ENCODE results near the gene CARD14.

The CARD14 gene

DNA sequence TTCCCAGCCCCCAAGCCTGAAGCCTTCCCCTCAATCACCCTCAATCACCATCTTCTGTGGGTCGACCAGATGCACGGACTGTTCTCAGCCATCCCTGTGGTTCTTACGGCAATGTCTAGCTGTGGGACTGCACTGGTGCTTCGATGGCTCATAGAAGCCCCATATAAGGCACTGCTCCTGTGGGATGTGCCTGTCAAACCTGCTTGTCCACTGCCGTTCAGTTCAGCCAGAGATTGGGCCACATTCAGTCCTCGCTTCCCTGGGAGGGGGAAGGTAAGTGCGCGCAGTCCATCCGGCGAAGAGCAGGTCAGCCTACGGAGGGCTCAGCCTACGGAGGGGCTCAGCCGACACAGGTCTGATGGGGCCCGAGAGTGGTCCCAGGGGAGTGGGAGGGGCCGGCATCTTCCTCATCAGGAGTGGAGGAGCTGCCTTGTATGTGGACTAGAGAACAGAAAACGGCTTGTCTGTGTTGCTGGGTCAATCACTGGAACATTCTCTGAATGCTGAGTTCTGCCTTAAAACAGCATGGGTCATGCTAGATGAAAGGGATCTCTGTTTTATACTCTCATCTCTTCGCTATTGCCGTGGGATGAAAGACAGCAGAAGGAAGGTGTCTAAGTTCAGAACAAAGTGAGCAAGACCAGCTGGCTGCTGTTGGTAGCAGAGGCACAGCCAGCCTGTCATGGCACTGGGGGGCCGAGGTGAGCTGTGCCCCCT is at the start of gene CARD14:
TSS of gene CARD14 (plus strand) at position 247 of the 717 bp plus-strand sequence. CDS start 11,409 bp downstream, outside the sequence.
- no peak for DNase-seq (ENCODE audit: low read depth in 2 of 2)

- DNase-seq (ENCODE audit: low read depth in 2 of 2), result no peak
These were observed 47.7 kb upstream of the CARD14 start for GRCh38 chr17:80122026-80122575.

DNA sequence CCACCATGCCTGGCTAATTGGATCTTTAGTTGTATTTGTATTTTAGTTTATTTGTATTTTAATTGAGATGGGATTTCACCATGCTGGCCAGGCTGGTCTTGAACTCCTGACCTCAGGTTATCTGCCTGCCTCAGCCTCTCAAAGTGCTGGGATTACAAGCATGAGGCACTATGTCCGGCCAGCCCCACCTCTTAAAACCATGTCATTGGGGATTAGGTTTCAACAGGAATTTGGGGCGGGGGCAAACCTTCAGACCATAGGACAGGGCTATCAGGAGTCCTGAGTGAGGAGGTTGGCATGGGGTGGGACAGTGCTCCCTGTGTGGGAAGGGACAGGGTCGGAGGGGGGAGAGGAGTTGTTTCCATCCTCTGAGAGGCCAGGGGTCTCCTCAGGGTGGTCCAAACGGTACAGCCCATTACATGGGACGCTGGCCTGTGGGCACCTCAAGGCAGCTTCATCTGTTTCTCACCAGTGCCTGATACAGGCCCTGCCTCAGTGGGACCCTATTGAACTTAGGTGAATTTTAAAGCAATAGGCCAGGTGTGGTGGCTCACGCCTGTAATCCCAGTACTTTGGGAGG is 46.8 kb upstream of the CARD14 start:
- DNase-seq (ENCODE audit: low read depth in 2 of 2), result no peak

DNA sequence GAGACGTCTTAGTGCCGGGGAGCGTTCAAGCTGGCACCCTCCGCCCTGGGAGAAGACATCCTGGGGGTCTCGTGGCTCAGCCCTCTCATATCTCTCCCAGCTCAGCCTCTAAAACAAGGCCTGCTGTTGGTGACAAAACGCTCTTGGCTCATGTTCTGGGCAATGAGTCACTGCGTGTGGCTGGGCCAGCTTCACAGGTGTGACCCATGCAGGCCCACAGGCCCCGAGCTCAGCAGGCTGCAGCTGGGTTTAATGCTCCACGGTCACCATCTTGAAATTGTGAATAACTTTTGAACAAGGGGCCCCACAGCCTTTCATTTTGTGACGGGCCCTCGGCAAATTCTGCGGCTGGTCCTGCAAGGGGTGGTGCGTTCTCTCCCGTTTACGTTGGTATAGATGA is 46.0 kb upstream of the CARD14 start:
- no peak for DNase-seq (ENCODE audit: low read depth in 2 of 2)

DNA sequence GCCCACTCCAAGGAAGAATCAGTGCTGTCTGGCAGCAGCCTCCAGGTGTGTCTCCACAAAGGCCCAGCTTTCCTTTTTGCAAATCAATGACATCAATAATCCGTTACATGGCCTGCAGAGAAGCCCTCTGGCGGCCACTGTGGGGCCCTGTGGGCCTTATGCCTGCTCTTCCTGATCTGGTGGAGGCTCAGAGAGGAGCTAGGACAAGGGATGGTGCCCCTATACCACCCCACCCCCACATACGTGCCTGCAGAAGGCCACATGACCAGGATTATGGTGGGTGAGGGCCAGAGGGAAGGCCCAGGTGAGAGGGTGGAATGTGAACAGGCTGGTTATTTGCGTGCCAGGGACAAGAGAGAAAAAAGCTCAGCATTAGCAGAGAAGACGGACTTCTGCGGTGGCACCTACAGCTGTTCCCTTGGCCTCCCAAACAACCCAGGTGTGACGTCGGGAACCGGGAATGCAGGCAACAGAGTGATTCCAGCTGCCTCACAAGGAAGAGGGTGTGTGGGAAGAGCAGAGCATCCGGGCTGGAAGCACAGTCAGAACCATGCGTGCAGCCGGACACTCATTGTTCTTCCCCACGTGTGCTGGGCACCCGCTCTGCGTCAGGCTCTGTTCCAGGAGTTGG is 45.4 kb upstream of the CARD14 start:
- no peak for DNase-seq (ENCODE audit: low read depth in 2 of 2)

- no peak for DNase-seq (ENCODE audit: low read depth in 2 of 2)
These were observed 44.0 kb upstream of the CARD14 start for GRCh38 chr17:80125656-80126448.

GRCh38 chr17:80126449-80126715 is 43.4 kb upstream of the CARD14 start:
- DNase-seq (ENCODE audit: low read depth in 2 of 2), result no peak

DNA sequence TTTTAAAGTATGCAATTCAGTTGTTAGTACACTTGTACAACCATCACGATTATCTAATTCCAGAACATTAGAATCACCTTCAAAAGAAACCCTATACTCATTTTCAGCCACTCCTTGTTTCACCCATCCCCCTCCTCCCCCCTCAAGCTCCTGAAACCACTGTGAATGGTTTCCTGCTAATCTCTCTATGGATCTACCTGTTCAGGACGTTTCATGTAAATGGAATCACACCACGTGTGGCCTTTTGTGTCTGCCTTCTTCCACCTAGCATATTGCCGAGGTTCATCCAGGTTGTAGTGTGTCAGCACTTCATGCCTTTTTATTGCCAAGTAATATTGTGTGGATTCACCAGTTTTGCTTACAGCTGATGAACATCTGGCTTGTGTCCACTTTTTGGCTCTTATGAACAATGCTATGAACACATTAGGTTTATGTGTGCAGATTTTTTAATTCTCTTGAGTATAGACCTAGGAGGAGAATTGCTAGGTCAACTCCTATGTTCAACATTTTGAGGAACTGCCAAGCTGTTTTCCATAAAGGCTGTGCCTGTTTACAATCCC is 40.7 kb upstream of the CARD14 start:
- DNase-seq (ENCODE audit: low read depth in 2 of 2), result no peak

DNA sequence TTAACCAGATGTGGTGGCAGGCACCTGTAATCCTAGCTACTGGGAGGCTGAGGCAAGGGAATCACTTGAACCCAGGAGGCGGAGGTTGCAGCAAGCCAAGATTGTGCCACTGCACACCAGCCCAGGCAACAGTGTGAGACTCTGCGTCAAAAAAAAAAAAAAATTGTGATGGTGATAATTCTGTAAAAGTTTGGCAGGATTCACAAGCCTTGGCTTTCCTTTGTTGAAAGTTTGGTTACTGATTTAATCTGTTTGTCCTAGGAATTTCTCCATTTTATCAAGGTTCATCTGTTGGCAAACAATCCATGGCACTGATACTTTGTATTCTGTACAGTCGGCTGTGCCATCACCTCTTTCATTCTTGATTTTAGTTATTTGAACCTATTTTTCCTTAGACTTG is 38.8 kb upstream of the CARD14 start:
- DNase-seq (ENCODE audit: low read depth in 2 of 2), result no peak

DNA sequence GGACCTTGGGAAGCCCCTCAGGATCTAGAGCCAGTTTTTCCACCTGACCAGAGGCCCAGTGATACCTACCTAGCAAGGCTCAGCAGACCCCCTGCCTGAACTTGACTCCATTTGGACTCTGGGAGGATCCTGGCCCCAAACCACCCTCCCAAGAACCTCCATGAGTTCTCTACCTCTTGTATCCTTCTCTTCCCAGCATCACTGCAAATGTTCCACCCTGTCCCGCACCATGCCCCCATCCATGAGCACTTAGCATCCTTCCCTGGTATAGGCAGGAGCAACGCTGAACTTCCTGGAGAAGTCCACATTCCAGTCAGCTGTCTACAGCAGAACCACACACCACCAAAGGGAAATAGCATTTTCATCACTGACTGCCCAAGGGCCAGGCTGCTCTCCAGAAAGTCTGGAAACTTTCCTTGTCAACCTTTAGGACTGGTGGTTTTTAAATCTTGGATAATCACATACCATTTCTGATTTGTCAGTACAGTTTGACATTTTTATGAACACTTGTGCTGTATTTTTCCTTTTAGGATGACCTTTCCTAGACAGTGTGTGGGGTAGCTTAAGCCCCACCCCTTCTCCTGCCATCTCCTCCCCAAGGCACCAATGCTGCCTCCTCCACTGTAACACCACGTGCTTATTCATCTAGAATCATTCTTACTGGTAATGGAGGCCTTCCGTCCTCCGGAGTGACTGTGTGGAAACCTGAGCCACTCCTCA is 36.8 kb upstream of the CARD14 start:
- no peak for DNase-seq (ENCODE audit: low read depth in 2 of 2)

DNA sequence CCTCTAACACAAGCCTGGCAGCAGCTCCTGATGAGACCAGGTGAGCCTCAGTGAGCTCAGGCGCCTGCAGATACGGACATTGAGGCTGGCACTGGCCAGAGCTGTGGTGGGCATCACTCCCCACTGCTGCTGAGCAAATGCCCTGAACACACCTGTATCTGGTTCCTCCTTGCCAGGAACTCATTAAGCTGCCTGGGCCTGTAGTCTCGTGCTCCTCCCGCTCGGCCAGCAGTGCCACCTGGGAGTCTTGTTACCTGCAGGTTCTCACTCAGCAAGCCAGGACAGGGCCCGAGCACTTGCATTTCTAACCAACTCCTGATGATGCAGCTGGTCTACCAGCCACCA is 36.2 kb upstream of the CARD14 start:
- DNase-seq (ENCODE audit: low read depth in 2 of 2), result no peak

- DNase-seq (ENCODE audit: low read depth in 2 of 2), result no peak
These were observed 32.7 kb upstream of the CARD14 start for GRCh38 chr17:80137131-80137530.

DNA sequence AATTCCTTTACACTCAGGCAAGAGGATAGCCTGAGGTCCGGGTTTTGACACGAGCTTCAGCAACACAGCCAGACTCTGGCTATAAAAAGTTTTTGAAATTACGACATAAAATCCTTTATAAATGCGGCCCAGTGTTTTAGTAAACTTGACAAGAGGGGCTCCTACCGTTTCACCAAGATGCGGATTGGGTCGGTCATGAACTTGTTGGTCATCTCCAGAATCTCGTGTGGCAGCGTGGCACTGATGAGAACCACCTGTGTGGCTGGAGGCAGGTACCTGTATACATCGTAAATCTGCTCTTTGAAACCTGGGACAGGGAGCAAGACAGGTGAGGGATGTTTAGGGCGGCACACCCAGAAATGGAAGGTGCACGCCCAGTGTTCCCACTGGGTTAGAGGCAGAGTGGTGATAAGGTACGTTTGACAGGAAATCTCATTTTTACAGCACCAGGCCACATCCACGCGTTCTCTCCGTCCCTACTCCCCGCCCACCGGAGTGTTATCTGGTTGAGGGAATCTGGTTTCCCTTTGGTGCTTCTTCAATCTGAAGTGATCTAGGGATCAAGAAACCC is 30.9 kb upstream of the CARD14 start:
- no peak for DNase-seq (ENCODE audit: low read depth in 2 of 2)

DNA sequence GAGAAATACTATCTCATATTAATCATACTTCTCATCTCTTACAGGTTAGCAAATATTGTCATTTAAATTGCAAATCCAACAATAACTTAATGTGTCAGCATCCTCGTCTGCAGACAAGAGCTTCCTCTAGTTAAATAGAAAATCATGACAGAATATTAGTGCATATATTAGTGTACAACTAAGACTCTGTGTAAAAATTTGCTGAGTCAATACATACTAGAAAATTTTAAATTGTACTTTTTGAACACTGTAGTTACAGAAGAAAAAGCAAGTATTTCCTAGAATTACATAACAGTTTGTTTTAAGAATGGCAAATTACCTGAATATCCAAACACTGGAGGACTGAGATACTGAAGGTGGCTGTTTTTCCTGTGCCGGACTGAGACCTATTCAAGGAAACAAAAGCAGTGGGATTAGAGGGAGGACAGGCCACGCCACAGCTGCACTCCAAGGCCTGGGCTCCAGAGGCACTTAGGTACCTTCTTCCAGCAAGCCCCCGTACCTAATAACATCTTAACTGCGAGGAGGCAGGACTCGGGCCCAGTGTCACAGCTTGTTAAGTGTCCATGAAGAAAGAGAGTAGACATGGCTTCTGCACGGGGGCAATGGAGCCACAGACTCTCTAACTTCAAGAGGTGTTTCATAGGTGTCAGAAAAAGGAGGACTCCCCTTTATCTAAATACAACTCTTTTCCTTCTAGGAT is 28.2 kb upstream of the CARD14 start:
- no peak for DNase-seq (ENCODE audit: low read depth in 2 of 2)

DNA sequence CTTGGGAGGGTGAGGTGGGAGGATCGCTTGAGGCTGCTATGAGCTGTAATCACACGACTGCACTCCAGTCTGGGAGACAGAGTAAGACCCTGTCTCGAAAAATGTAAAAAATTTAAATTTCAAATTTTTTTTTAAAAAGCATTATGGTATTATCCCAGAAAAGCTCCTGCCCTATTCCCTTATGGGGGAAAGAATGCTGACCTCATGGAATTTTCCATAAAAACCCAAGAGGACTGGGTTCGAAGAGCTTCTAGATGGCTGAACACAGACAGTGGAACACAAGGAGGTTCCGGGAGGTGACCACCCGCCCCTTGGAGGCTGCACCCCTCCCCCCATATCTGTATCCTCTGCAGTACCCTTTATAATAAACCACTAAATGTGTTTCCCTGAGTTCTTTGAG is 26.9 kb upstream of the CARD14 start:
- DNase-seq (ENCODE audit: low read depth in 2 of 2), result no peak

- DNase-seq (ENCODE audit: low read depth in 2 of 2), result no peak
These were observed 24.5 kb upstream of the CARD14 start for GRCh38 chr17:80145076-80146075.

DNA sequence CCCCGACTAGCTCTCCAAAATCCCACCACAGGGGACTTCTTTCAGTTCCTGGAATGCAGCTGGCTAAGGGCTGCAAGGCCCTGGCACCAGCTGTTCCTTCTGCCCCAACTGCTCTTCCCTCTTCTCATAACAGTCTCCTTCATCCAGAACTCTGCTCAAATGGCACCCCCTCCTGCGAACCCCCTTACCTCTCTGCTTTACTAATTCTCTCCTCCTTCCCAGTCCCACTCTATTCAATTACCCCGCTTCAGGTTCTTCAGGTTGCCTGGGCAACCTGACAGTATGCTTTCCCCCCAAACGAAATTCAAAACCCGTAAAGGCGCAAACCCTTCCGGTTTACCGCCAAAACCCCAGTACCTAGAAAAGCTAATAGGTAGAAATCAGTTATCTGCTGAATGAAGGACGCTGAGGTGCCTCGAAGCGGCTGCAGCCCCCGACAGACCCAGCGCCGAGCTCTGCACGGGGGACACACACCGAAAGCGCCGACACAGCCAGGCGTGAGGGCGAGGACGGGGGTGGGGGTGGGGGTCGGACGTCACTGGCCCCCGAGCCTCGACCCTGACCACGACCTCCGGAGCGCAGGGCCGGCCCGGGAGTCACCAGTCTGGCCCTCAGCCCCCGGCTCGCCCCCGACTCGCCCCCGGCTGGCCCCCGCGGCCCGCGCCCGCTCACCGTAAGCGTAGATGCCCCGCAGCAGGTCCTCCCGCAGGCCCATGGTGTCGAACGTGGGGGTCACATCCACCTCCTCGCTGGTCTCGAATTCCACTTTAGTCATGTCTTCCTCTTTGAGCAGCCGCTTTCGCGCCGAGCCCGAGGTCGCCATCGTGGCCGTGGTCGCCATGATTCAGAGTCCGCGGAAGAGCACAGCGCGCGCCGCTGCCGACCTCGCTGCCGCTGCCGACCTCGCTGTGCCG is 23.5 kb upstream of the CARD14 start:
- no peak for DNase-seq (ENCODE audit: low read depth in 2 of 2)

Measured in activated CD8-positive, alpha-beta memory T cell treated with anti-CD3 and anti-CD28 coated beads for 4 hours (primary cell).